Measurements from ENCODE around the gene DNAJC16. TPM values are rescaled to one million over a fixed set of nuclear protein-coding genes. Genes with fewer than 3 reads are reported as not detected.
A peak's percentile ranks its signal among the peaks of the same experiment; 100 is the strongest.

Gene DNAJC16
- total and polyA plus RNA-seq, 4 experiments from 2014 or later = 5.1 to 31.0 (median 18.9) TPM

- H3K27ac Mint-ChIP-seq = no peak overlapping the region
- POLR2A ChIA-PET (ENCODE audit: partially characterized antibody) = no interaction called here
- peaks cover 5% of the 10 kb centered on the region for H3K36me3 ChIP-seq (ENCODE audit: insufficient read depth, low read length)
These were observed 32.7 kb upstream of the DNAJC16 start for GRCh38 chr1:15493869-15494390.

GRCh38 chr1:15500184-15501178 is 26.2 kb upstream of the DNAJC16 start:
- intact Hi-C loops (cut with micrococcal nuclease) = no loop called here
- Mint-ChIP-seq H3K27me3 (no peaks in the 10 kb centered on the region), H3K9me3 (no peaks in the 10 kb centered on the region), H3K27ac (peak overlapping the region in 1 of 7 donors; percentile 23), H3K4me3 (no peak overlapping the region), H3K36me3 (peaks cover 22 to 36% of the 10 kb centered on the region in 2 donors), H3K4me1 (no peaks in the 10 kb centered on the region)
- Histone ChIP-seq H3K36me3 (ENCODE audit: insufficient read depth, low read length) (no peaks in the 10 kb centered on the region), H3K27ac (ENCODE audit: low read depth, low read length) (no peak overlapping the region), H3K9me3 (ENCODE audit: control insufficient read depth in 1 of 2, low read length in 2 of 2) (no peaks in the 10 kb centered on the region), H3K4me1 (ENCODE audit: insufficient read depth, low read length) (no peaks in the 10 kb centered on the region), H3K27me3 (ENCODE audit: insufficient read depth, low read length) (no peaks in the 10 kb centered on the region), H3K4me3 (ENCODE audit: low read length in 2 of 2) (no peak overlapping the region)
- DNase-seq = no peak
- ChIA-PET CTCF (ENCODE audit: partially characterized antibody) (no interaction called here), POLR2A (ENCODE audit: partially characterized antibody) (interaction anchor here (0.7 kb wide), 1 partner anchor 15 kb away, joined by 3 read pairs; no protein-coding TSS in a partner anchor)

More at GRCh38 chr1:15493869-15494390, 32.7 kb upstream of the DNAJC16 start:
- H3K4me3 Mint-ChIP-seq = no peak overlapping the region
- H3K27me3 Mint-ChIP-seq = no peaks in the 10 kb centered on the region
- Histone ChIP-seq H3K27me3 (ENCODE audit: insufficient read depth, low read length) (no peaks in the 10 kb centered on the region), H3K27ac (ENCODE audit: low read depth, low read length) (no peak overlapping the region), H3K9me3 (ENCODE audit: control insufficient read depth in 1 of 2, low read length in 2 of 2) (no peaks in the 10 kb centered on the region), H3K4me3 (ENCODE audit: low read length in 2 of 2) (no peak overlapping the region), H3K4me1 (ENCODE audit: insufficient read depth, low read length) (no peaks in the 10 kb centered on the region)
- H3K4me1 Mint-ChIP-seq = peaks cover 0 to 2% (median 0%) of the 10 kb centered on the region in 4 donors
- H3K9me3 Mint-ChIP-seq = no peaks in the 10 kb centered on the region
- no peak for DNase-seq
- H3K36me3 Mint-ChIP-seq = peaks cover 38 to 49% of the 10 kb centered on the region in 2 donors
- intact Hi-C loops (cut with micrococcal nuclease) = no loop called here
- CTCF ChIA-PET (ENCODE audit: partially characterized antibody) = no interaction called here

GRCh38 chr1:15501208-15502032 is 25.2 kb upstream of the DNAJC16 start:
- no peak overlapping the region for H3K27ac Mint-ChIP-seq
- CTCF ChIA-PET (ENCODE audit: partially characterized antibody) = no interaction called here

GRCh38 chr1:15504436-15504835 is 22.2 kb upstream of the DNAJC16 start:
- peak overlapping the region in 1 of 7 donors; percentile 36 for H3K27ac Mint-ChIP-seq
- no peaks in the 10 kb centered on the region for H3K36me3 ChIP-seq (ENCODE audit: insufficient read depth, low read length)
- H3K4me3 Mint-ChIP-seq = no peak overlapping the region
- H3K4me1 Mint-ChIP-seq = peaks cover 0 to 6% (median 2%) of the 10 kb centered on the region in 4 donors
- no peaks in the 10 kb centered on the region for H3K9me3 Mint-ChIP-seq
- ChIA-PET POLR2A (ENCODE audit: partially characterized antibody) (no interaction called here), CTCF (ENCODE audit: partially characterized antibody) (interaction anchor here (1.0 kb wide), 1 partner anchor 10 kb away, joined by 3 read pairs; no protein-coding TSS in a partner anchor)
- no peak for DNase-seq
- H3K9me3 ChIP-seq (ENCODE audit: control insufficient read depth in 1 of 2, low read length in 2 of 2) = no peaks in the 10 kb centered on the region
- peaks cover 12 to 14% of the 10 kb centered on the region in 2 donors for H3K36me3 Mint-ChIP-seq
- no peaks in the 10 kb centered on the region for H3K27me3 Mint-ChIP-seq
- no peaks in the 10 kb centered on the region for H3K27me3 ChIP-seq (ENCODE audit: insufficient read depth, low read length)
- H3K27ac ChIP-seq (ENCODE audit: low read depth, low read length) = no peak overlapping the region
- intact Hi-C loops (cut with micrococcal nuclease) = no loop called here
- no peak overlapping the region for H3K4me3 ChIP-seq (ENCODE audit: low read length in 2 of 2)
- no peaks in the 10 kb centered on the region for H3K4me1 ChIP-seq (ENCODE audit: insufficient read depth, low read length)

More at GRCh38 chr1:15501208-15502032, 25.2 kb upstream of the DNAJC16 start:
- intact Hi-C loops (cut with micrococcal nuclease) = no loop called here
- H3K36me3 ChIP-seq (ENCODE audit: insufficient read depth, low read length) = no peaks in the 10 kb centered on the region
- peaks cover 13 to 26% of the 10 kb centered on the region in 2 donors for H3K36me3 Mint-ChIP-seq
- H3K9me3 Mint-ChIP-seq = no peaks in the 10 kb centered on the region
- no peaks in the 10 kb centered on the region for H3K4me1 Mint-ChIP-seq
- H3K9me3 ChIP-seq (ENCODE audit: control insufficient read depth in 1 of 2, low read length in 2 of 2) = no peaks in the 10 kb centered on the region
- no peaks in the 10 kb centered on the region for H3K27me3 Mint-ChIP-seq
- H3K4me3 Mint-ChIP-seq = no peak overlapping the region
- no peaks in the 10 kb centered on the region for H3K27me3 ChIP-seq (ENCODE audit: insufficient read depth, low read length)
- POLR2A ChIA-PET (ENCODE audit: partially characterized antibody) = no interaction called here
- peak in 4 of 5 donors; percentile 12 to 32 (median 20) for DNase-seq
- no peaks in the 10 kb centered on the region for H3K4me1 ChIP-seq (ENCODE audit: insufficient read depth, low read length)
- no peak overlapping the region for H3K4me3 ChIP-seq (ENCODE audit: low read length in 2 of 2)
- no peak overlapping the region for H3K27ac ChIP-seq (ENCODE audit: low read depth, low read length)

- no peak for DNase-seq
- Histone ChIP-seq H3K4me3 (ENCODE audit: low read length in 2 of 2) (no peak overlapping the region), H3K4me1 (ENCODE audit: insufficient read depth, low read length) (no peaks in the 10 kb centered on the region), H3K9me3 (ENCODE audit: control insufficient read depth in 1 of 2, low read length in 2 of 2) (no peaks in the 10 kb centered on the region), H3K36me3 (ENCODE audit: insufficient read depth, low read length) (no peaks in the 10 kb centered on the region), H3K27ac (ENCODE audit: low read depth, low read length) (no peak overlapping the region), H3K27me3 (ENCODE audit: insufficient read depth, low read length) (no peaks in the 10 kb centered on the region)
- intact Hi-C loops (cut with micrococcal nuclease) = no loop called here
- Mint-ChIP-seq H3K27me3 (no peaks in the 10 kb centered on the region), H3K4me1 (peaks cover 0 to 15% (median 6%) of the 10 kb centered on the region in 4 donors), H3K36me3 (peaks cover 11 to 15% of the 10 kb centered on the region in 2 donors), H3K9me3 (no peaks in the 10 kb centered on the region), H3K27ac (no peak overlapping the region), H3K4me3 (no peak overlapping the region)
- POLR2A ChIA-PET (ENCODE audit: partially characterized antibody) = no interaction called here
- CTCF ChIA-PET (ENCODE audit: partially characterized antibody) = no interaction called here
These were observed 19.8 kb upstream of the DNAJC16 start for GRCh38 chr1:15506831-15507230.

- ChIA-PET CTCF (ENCODE audit: partially characterized antibody) (no interaction called here), POLR2A (ENCODE audit: partially characterized antibody) (no interaction called here)
- peaks cover 0 to 15% (median 6%) of the 10 kb centered on the region in 4 donors for H3K4me1 Mint-ChIP-seq
- Histone ChIP-seq H3K4me1 (ENCODE audit: insufficient read depth, low read length) (no peaks in the 10 kb centered on the region), H3K36me3 (ENCODE audit: insufficient read depth, low read length) (no peaks in the 10 kb centered on the region), H3K4me3 (ENCODE audit: low read length in 2 of 2) (no peak overlapping the region), H3K9me3 (ENCODE audit: control insufficient read depth in 1 of 2, low read length in 2 of 2) (no peaks in the 10 kb centered on the region), H3K27ac (ENCODE audit: low read depth, low read length) (no peak overlapping the region), H3K27me3 (ENCODE audit: insufficient read depth, low read length) (no peaks in the 10 kb centered on the region)
- intact Hi-C loops (cut with micrococcal nuclease) = no loop called here
- DNase-seq = no peak
- peaks cover 12 to 17% of the 10 kb centered on the region in 2 donors for H3K36me3 Mint-ChIP-seq
- no peaks in the 10 kb centered on the region for H3K9me3 Mint-ChIP-seq
- no peaks in the 10 kb centered on the region for H3K27me3 Mint-ChIP-seq
- no peak overlapping the region for H3K27ac Mint-ChIP-seq
- no peak overlapping the region for H3K4me3 Mint-ChIP-seq
These were observed 19.4 kb upstream of the DNAJC16 start for GRCh38 chr1:15507278-15507677.
